BLaER1 (cell line): ENCODE data around the gene SCARF2.
"Not testable (repeated sequence)": the region's sequence is repeated elsewhere in the genome, so short reads cannot be mapped to it uniquely, and the experiment has no call there.

Experiments
- H3K27ac ChIP-seq: shearing (Covaris generic); formaldehyde crosslinking; 2 replicates; pipeline ENCODE4 v1.8.1; 2022
- H3K27me3 ChIP-seq: shearing (Covaris generic); formaldehyde crosslinking; 2 replicates; pipeline ENCODE4 v1.8.1; 2022
- H3K36me3 ChIP-seq: shearing (Covaris generic); formaldehyde crosslinking; 2 replicates; pipeline ENCODE4 v1.8.1; 2022
- H3K4me1 ChIP-seq: shearing (Covaris generic); formaldehyde crosslinking; 2 replicates; pipeline ENCODE4 v1.8.1; 2022
- H3K4me2 ChIP-seq: shearing (Covaris generic); formaldehyde crosslinking; 2 replicates; pipeline ENCODE4 v1.8.1; 2022
- H3K4me3 ChIP-seq: shearing (Covaris generic); formaldehyde crosslinking; 2 replicates; pipeline ENCODE4 v1.8.1; 2022
- H3K9ac ChIP-seq: shearing (Covaris generic); formaldehyde crosslinking; 2 replicates; pipeline ENCODE4 v1.8.1; 2022
- H3K9me3 ChIP-seq: shearing (Covaris generic); formaldehyde crosslinking; 2 replicates; pipeline ENCODE4 v1.8.1; 2022
- H4K20me1 ChIP-seq: shearing (Covaris generic); formaldehyde crosslinking; 2 replicates; pipeline ENCODE4 v1.8.1; 2022
- Cebpa-rat ChIP-seq: shearing (Covaris generic); IDR thresholded peaks from 2 replicates; pipeline ENCODE4 v1.8.1; 2022

SCARF2 gene

GRCh38 chr22:20414059-20414440 lies 23.6 kb downstream of the SCARF2 start:
- Histone ChIP-seq H3K4me2 (no peak overlapping the region), H3K9me3 (no peaks in the 10 kb centered on the region), H3K27me3 (no peaks in the 10 kb centered on the region), H3K4me1 (peaks cover 37% of the 10 kb centered on the region), H3K27ac (no peak overlapping the region), H3K4me3 (no peak overlapping the region), H3K36me3 (0 out of 2 replicates have a peak, but pooled peaks cover under 1% of the 10 kb centered on the region), H3K9ac (no peak overlapping the region), H4K20me1 (no peaks in the 10 kb centered on the region)
- TF ChIP-seq Cebpa-rat = no peak

- H3K9me3 ChIP-seq = no peaks in the 10 kb centered on the region
- peak overlapping the region; percentile 28; the same call in 1 of the 2 replicates for H3K4me2 ChIP-seq
- H3K27me3 ChIP-seq = no peaks in the 10 kb centered on the region
- H4K20me1 ChIP-seq = no peaks in the 10 kb centered on the region
- no peak overlapping the region for H3K9ac ChIP-seq
- peaks cover 4% of the 10 kb centered on the region; the same call in 1 of the 2 replicates for H3K36me3 ChIP-seq
- H3K4me3 ChIP-seq = no peak overlapping the region
- H3K27ac ChIP-seq = no peak overlapping the region
- TF ChIP-seq Cebpa-rat = no peak
- H3K4me1 ChIP-seq = peaks cover 34% of the 10 kb centered on the region
Observed at GRCh38 chr22:20413217-20414058, 24.2 kb downstream of the SCARF2 start.

- H3K4me3 ChIP-seq = no peak overlapping the region
- peaks cover 6% of the 10 kb centered on the region for H4K20me1 ChIP-seq
- peak overlapping the region; percentile 30; the same call in 1 of the 2 replicates for H3K4me2 ChIP-seq
- 0 out of 2 replicates have a peak overlapping the region, but pooled peaks have one; percentile 0 for H3K27ac ChIP-seq
- H3K9ac ChIP-seq = no peak overlapping the region
- peaks cover 26% of the 10 kb centered on the region for H3K4me1 ChIP-seq
- no peak for TF ChIP-seq Cebpa-rat
- H3K9me3 ChIP-seq = no peaks in the 10 kb centered on the region
- no peaks in the 10 kb centered on the region for H3K27me3 ChIP-seq
- peaks cover 9% of the 10 kb centered on the region for H3K36me3 ChIP-seq
Observed at GRCh38 chr22:20412474-20413216, 25.0 kb downstream of the SCARF2 start.

DNA sequence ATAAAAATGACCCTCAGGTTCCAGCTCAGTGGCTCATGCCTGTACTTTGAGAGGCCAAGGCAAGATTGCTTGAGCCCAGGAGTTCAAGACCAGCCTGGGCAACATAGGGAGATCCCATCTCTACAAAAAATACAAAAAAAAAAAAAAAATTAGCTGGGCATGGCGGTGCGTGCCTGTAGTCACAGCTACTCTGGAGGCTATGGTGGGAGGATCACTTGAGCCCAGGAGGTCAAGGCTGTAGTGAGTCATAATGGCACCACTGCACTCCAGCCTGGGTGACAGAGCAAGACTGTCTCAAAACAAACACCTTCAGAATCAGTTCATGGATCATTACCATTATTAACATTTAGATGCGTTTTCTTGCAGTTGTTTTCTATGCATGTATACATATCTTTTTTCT lies 28.2 kb downstream of the SCARF2 start:
- H3K9me3 ChIP-seq, H3K4me2 ChIP-seq, H3K9ac ChIP-seq, H3K27me3 ChIP-seq, H3K27ac ChIP-seq, H3K4me3 ChIP-seq: not testable (repeated sequence)
- peaks cover 42% of the 10 kb centered on the region for H3K4me1 ChIP-seq
- H3K36me3 ChIP-seq = peaks cover 40% of the 10 kb centered on the region
- H4K20me1 ChIP-seq = peaks cover 36% of the 10 kb centered on the region

- Histone ChIP-seq H4K20me1 (peaks cover 40% of the 10 kb centered on the region), H3K9ac (no peak overlapping the region), H3K27ac (no peak overlapping the region), H3K9me3 (no peaks in the 10 kb centered on the region), H3K4me3 (no peak overlapping the region), H3K27me3 (no peaks in the 10 kb centered on the region), H3K4me2 (no peak overlapping the region), H3K36me3 (peaks cover 45% of the 10 kb centered on the region), H3K4me1 (peaks cover 42% of the 10 kb centered on the region)
- TF ChIP-seq Cebpa-rat = no peak
Observed at GRCh38 chr22:20408891-20409290, 28.7 kb downstream of the SCARF2 start.

DNA sequence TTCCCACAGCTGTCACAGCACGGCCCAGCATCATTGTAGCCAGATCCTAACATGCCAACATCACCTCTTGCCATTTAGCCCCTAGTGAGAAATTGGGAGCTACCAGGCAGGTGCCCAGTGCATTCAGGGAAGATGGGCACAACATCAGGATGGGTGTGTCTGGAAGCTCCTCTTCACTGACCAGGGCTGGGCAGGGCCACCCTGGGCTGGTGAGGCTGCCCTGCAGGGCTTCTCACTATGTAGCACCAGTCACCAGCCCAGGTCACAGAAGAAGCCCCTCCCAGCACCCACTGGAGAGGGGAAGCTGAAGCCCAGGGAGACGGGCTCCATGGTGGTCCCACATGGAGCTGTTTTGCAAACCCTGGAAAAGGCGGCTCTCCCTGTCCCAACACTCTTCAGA lies 29.8 kb downstream of the SCARF2 start:
- no peak overlapping the region for H3K4me3 ChIP-seq
- no peak for TF ChIP-seq Cebpa-rat
- H3K4me2 ChIP-seq = no peak overlapping the region
- H4K20me1 ChIP-seq = peaks cover 51% of the 10 kb centered on the region
- H3K4me1 ChIP-seq = peaks cover 33% of the 10 kb centered on the region
- H3K27me3 ChIP-seq = no peaks in the 10 kb centered on the region
- H3K36me3 ChIP-seq = peaks cover 56% of the 10 kb centered on the region
- H3K9me3 ChIP-seq = no peaks in the 10 kb centered on the region
- H3K27ac ChIP-seq = no peak overlapping the region
- H3K9ac ChIP-seq = no peak overlapping the region

GRCh38 chr22:20406686-20407408 lies 30.8 kb downstream of the SCARF2 start:
- Histone ChIP-seq H3K4me2 (peak overlapping the region; percentile 59), H4K20me1 (peaks cover 52% of the 10 kb centered on the region), H3K4me3 (no peak overlapping the region), H3K4me1 (peaks cover 26% of the 10 kb centered on the region), H3K27ac (no peak overlapping the region), H3K9ac (no peak overlapping the region), H3K36me3 (peaks cover 66% of the 10 kb centered on the region), H3K27me3 (no peaks in the 10 kb centered on the region), H3K9me3 (no peaks in the 10 kb centered on the region)
- TF ChIP-seq Cebpa-rat = no peak

DNA sequence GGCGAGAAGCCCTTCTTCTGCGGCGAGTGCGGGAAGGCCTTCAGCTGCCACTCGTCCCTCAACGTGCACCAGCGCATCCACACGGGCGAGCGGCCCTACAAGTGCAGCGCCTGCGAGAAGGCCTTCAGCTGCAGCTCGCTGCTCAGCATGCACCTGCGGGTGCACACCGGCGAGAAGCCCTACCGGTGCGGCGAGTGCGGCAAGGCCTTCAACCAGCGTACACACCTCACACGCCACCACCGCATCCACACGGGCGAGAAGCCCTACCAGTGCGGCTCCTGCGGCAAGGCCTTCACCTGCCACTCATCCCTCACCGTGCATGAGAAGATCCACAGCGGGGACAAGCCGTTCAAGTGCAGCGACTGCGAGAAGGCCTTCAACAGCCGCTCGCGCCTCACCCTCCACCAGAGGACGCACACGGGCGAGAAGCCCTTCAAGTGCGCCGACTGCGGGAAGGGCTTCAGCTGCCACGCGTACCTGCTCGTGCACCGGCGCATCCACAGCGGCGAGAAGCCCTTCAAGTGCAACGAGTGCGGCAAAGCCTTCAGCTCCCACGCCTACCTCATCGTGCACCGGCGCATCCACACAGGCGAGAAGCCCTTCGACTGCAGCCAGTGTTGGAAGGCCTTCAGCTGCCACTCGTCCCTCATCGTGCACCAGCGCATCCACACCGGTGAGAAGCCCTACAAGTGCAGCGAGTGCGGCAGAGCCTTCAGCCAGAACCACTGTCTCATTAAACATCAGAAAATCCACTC lies 31.5 kb downstream of the SCARF2 start:
- Histone ChIP-seq H3K27ac (no peak overlapping the region), H3K4me1 (peaks cover 29% of the 10 kb centered on the region), H3K4me2 (peak overlapping the region; percentile 59), H3K9ac (no peak overlapping the region), H3K27me3 (no peaks in the 10 kb centered on the region), H4K20me1 (peaks cover 56% of the 10 kb centered on the region), H3K4me3 (no peak overlapping the region), H3K9me3 (no peaks in the 10 kb centered on the region), H3K36me3 (peaks cover 73% of the 10 kb centered on the region)
- TF ChIP-seq Cebpa-rat = no peak

- Histone ChIP-seq H3K4me1 (peaks cover 36% of the 10 kb centered on the region), H3K9ac (no peak overlapping the region), H3K4me2 (peak overlapping the region; percentile 59), H3K27me3 (no peaks in the 10 kb centered on the region), H3K4me3 (no peak overlapping the region), H4K20me1 (peaks cover 63% of the 10 kb centered on the region), H3K36me3 (peaks cover 80% of the 10 kb centered on the region), H3K27ac (no peak overlapping the region), H3K9me3 (no peaks in the 10 kb centered on the region)
- TF ChIP-seq Cebpa-rat = no peak
Observed at GRCh38 chr22:20405291-20405930, 32.2 kb downstream of the SCARF2 start.
